Neural progenitor cell (in vitro differentiated cells): ENCODE measurements around the gene TRAF2.

ENCODE experiments used
- CTCF ChIP-seq: fragments of 200-600 bp; sonication (generic); IDR thresholded peaks from 2 replicates; pipeline ENCODE4 v1.5.1; 2017; ENCODE audit warnings: antibody characterized with exemption, mild to moderate bottlenecking
- EZH2 ChIP-seq: fragments of 200-600 bp; sonication (generic); IDR thresholded peaks from 2 replicates; pipeline ENCODE4 v1.6.1; 2017; ENCODE audit warnings: antibody characterized with exemption, mild to moderate bottlenecking, moderate library complexity
- EZH2phosphoT487 ChIP-seq: fragments of 200-600 bp; sonication (generic); IDR thresholded peaks from 2 replicates; pipeline ENCODE4 v1.6.1; 2017; ENCODE audit warnings: antibody characterized with exemption

GRCh38 chr9:136970361-136970760 is 84.0 kb downstream of the TRAF2 start:
- TF ChIP-seq CTCF, result no peak
- no peak for TF ChIP-seq EZH2
- no peak for TF ChIP-seq EZH2phosphoT487
